Stimulated activated CD8-positive, alpha-beta memory T cell treated with anti-CD3 and anti-CD28 coated beads, Interleukin-7, amount 100 ng/mL, for 4 hours (primary cell): ENCODE results near the gene TMC5.

Experiments used
- DNase-seq, 2 donors: peaks; one replicate each; pipeline ENCODE4 v3.0.0-alpha.2; 2020; ENCODE audit warnings: low read depth in 2 of 2

Gene TMC5

DNA sequence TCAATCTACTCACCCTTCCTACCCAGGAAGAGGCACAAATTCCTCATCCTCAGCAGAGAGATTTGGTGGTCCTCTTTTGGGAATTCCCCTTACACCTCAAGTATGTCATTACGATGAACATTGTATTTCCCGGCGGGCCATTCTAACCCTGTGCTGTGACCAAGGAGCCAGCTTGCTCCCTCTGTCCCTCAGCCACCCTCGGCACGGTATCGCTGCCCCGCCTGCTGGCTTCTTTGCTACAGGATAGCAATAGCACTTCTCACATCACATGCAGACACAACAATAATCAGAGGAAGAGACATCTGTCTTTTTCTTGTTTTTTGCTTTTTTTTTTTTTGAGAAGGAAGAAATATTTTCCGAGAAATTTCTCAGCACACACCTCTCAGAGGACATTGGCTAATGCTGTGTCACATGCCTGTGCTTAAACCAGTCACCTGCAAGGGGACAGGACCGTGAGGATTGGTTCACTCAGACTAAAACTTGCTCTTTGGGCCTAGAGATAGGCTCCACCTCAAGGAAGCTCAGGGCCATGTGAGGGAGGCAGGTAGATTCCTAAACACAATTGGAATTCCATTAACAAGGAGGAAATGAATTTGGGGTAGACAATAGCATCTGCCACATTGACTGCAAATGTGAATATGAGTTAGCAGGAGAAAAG is 41.2 kb downstream of the TMC5 start:
- no peak for DNase-seq

DNA sequence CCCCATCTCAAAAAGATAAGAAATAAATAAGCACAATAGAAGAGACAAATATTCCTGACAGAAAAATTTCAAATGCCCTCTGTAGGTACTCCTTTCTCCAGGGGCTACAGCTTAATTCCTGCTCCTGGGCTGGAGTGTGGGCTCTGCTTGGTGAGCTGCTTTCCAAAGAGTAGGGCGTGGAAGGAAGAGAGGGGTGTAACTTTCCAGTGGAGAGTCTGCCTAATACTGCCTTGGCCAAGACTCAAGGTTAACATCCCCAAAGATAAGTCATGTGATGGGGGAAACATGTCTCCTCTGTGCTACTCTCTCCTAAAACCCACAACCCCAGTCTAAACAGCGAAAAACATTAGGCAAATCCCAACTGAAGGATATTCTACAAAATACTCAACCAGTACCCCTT is 42.7 kb downstream of the TMC5 start:
- DNase-seq, result no peak

DNA sequence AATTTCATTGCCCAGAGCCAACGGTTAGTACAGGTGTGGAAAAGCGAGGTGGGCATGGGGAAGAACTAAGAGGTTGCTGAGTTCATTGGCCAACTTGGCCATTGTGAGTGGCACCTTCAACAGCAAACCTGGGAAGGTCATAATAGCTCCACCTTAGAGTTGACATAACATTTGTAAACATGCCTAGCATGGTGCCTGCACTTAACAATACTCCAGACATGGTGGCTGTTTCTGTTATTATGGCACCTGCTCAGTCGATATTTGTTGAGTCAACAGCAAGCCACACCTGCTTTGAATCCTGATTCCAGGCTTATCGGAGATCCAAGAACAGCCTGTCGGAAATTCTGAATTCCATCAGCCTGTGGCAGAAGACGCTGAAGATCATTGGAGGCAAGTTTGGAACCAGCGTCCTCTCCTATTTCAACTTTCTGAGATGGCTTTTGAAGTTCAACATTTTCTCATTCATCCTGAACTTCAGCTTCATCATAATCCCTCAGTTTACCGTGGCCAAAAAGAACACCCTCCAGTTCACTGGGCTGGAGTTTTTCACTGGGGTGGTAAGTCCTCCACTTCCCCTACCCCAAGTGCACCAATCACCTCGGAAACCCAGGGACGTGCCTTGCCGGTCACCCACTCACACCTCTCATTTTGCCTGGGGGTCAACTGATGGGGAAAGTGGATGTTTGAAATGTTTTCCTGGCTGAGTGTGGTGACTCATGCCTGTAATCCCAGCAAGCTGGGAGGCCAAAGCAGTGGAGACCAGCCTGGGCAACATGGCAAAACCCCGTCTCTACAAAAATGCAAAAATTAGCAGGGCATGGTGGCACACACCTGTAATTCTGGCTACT is 46.0 kb downstream of the TMC5 start:
- DNase-seq, result no peak

DNA sequence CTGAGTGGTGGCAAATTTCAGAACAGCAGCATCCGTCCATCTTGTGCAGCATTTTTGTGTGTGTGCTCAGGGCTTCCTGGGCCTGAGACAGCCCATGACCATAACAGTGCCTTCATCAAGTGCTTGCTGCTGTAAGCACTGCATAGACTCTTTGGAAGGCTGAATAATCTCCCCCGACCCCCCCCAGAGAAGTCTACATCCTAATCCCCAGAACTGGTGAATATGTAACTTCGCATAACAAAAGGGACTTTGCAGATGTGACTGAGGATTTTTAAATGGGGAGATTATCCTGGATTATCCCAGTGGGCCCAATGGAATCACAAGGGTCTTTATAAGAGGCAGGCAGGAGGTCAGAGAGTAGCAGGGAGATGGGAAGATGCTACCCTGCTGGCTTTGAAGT is 50.6 kb downstream of the TMC5 start:
- no peak for DNase-seq

DNA sequence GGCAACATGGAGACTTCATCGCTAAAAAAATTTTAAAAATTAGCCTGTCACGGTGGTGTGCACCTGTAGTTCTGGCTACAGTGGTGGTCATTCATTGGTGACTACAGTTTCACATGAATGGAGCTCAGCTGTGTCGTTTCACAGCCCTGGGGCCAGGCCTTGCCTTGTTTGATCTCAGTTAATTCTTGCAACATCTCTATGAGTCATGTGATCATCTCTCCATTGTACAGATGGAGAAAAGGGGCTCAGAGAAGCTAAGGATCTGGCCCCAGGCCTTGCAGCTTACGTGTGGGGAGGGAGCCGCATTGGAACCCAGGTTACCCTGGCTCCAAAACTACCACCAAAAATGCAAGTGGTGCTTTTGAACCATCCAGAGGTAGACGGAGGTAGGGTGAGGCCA is 54.8 kb downstream of the TMC5 start:
- DNase-seq, result no peak

- no peak for DNase-seq
Measured at GRCh38 chr16:19474617-19475016, 56.9 kb downstream of the TMC5 start.

DNA sequence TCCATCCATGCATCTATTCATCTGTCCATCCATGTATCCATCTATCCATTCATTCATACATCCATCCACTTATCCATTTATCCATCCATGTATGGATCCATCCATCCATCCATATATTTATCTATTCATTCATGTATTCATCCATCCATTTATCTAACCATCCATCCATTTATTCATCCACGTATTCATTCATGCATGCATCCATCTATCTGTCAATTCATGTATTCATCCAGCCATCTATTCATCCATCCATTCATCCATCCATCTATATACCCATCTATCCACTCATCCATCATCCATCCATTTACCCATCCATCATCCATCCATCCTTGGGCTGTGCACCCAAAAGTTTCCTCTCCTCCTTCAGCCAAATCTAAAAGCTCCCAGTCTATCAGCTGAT is 60.8 kb downstream of the TMC5 start:
- DNase-seq, result no peak

DNA sequence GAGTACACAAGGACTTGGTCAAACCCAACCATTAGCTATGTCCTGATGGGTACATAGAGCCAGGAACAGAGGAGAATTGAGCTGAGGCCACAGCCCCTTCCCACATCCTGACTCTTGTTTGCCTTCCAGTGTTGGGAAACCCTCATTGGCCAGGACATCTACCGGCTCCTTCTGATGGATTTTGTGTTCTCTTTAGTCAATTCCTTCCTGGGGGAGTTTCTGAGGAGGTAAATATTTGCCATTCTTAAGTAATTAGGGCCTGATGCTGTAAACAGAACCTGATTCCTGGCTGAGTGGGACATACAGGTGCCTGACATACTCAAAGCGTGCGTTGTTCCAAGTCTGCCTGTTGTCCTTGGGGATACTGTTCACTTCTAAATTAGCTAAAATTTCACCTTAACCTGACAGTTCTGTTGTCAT is 61.6 kb downstream of the TMC5 start:
- no peak for DNase-seq

DNA sequence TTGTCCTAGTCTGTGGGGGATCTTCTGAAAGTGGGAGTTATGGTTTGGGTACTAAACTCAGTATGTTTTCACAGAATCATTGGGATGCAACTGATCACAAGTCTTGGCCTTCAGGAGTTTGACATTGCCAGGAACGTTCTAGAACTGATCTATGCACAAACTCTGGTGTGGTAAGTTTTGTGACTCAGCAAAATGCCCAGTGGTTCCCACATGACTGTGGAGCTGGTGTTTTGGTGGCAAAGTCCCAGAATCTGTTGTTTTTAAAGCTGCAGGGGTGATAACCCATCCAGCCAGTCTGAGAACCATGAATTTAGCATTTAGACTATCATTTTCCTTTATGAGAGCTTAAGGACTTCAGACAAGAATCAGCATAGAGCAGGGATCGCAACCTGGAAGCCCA is 63.6 kb downstream of the TMC5 start:
- no peak for DNase-seq

- no peak for DNase-seq
Measured at GRCh38 chr16:19481769-19482168, 64.1 kb downstream of the TMC5 start.

- DNase-seq, result no peak
Measured at GRCh38 chr16:19482291-19482690, 64.6 kb downstream of the TMC5 start.

- no peak for DNase-seq
Measured at GRCh38 chr16:19484096-19484495, 66.4 kb downstream of the TMC5 start.

GRCh38 chr16:19485611-19486010 is 67.9 kb downstream of the TMC5 start:
- no peak for DNase-seq

DNA sequence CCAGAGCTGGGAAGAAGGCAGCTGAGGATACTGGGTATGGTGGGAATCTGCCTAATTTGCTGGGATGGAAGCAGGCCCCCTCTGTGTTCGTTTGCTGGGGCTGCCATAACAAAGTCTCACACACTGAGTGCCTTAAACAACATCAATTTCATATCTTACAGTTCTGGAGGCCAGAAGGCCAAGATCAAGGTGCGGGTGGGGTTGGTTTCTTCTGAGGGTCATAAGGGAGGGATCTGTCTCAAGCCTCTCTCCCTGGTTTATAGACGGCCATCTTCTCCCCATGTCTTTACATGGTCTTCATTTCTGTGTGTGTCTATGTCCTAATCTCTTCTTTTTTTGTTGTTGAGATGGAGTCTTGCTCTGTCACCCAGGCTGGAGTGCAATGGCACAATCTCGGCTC is 68.4 kb downstream of the TMC5 start:
- no peak for DNase-seq

GRCh38 chr16:19486750-19487325 is 69.2 kb downstream of the TMC5 start:
- DNase-seq, result no peak

GRCh38 chr16:19488213-19488640 is 70.5 kb downstream of the TMC5 start:
- no peak for DNase-seq

DNA sequence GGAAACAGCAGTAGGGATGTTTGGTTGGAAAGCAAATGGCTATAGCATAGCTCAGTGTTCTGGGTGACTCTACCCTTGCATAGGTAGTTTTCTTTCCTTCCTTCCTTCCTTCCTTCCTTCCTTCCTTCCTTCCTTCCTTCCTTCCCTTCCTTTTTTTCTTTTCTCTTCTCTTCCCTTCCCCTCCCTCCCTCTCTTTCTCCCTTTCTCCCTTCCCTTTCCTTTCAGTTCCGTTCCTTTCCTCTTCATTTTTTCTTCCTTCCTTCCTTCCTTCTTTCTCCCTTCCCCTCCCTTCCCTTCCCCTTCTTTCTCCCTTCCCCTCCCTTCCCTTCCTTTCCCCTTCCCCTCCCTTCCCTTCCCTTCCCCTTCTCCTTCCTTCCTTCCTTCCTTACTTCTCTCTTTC is 72.9 kb downstream of the TMC5 start:
- no peak for DNase-seq

- no peak for DNase-seq
Measured at GRCh38 chr16:19497176-19497575, 79.5 kb downstream of the TMC5 start.

DNA sequence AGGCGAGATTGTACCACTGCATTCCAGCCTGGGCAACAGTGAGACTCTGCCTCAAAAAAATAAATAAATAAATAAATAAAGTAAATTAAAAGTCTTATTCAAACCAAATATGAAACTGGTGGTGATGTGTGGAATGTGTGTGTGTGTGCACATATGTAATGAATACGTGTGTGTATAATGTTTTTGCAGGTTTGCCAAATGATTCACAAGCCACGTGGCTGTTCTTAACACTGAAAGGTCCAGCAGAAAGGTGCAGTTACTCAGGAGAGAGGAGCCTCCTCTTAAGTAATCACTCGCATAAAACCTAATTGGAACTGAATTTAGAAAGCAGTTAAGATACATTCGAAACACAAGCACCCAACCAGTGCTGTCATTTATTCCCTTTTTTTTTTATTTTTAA is 81.3 kb downstream of the TMC5 start:
- no peak for DNase-seq

DNA sequence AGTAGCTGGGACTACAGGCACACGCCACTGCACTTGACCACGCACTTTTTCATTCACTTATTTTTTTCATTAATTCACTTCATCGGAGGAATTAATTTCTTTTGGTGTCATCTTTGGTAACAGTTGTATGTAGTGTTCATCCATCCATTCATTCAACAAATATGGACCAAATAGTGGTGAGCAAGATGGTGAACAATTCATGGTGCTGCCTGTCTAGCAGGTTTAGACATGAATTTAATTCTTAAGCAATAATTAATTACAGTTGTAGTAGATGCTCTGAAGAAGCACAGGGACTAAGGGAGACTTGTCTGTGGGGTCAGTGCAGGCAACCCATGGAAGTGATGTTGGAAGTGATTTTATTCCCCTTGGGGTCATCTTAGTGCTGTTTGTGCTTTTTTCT is 81.8 kb downstream of the TMC5 start:
- no peak for DNase-seq

DNA sequence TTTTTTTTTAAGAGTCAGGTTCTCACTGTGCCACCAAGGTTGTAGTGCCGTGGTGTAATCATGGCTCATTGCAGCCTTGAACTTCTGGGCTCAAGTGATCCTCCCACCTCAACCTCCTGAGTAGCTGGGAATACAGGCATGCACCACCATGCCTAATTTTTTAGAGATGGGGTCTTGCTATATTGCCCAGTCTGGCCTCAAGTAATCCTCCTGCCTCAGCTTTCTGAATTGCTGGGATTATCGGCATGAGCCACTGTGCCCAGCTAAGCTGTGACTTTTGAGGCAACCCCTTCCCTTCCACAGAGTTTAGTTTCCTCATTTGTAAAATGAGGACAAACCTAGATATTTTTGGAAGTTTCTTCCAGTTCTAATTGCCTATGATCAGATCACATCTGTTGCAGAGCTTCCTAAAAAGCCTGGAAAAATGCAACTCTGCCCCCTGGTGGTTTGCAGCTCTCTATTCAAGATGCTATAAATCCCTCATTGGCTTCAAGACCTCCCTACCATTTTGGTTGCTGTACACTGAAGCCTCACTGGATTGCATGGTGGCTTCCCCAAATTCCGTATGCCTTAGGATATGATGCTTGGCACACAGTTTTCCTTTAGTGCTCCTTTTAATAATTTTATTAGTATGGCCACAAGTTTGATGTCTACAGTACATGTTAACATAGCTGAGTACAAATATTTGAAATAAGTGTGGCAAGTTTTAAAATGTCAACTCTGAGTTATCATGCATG is 84.9 kb downstream of the TMC5 start:
- DNase-seq, result peak; percentile 21 to 41

- DNase-seq, result no peak
Measured at GRCh38 chr16:19503461-19504075, 85.9 kb downstream of the TMC5 start.
